Measurements from ENCODE around the gene CDH16.
"Not testable (repeated sequence)": the region's sequence is repeated elsewhere in the genome, so short reads cannot be mapped to it uniquely, and the experiment has no call there.

CDH16 gene

GRCh38 chr16:66918803-66919568 lies at the start of gene CDH16:
Gene CDH16 (minus strand): TSS chr16:66918885. CDS start chr16:66918065, 820 bp downstream.
- peak in 1 of 2 experiments; percentile 38 for DNase-seq

GRCh38 chr16:66964049-66964448 lies 45.4 kb upstream of the CDH16 start:
- DNase-seq: no peak

- DNase-seq: no peak
Observed at GRCh38 chr16:66961914-66962313, 43.2 kb upstream of the CDH16 start.

GRCh38 chr16:66961065-66961744 lies 42.5 kb upstream of the CDH16 start, which contains the start of gene CES3:
Gene CES3 (plus strand): TSS chr16:66961266. CDS start chr16:66961308, 42 bp downstream.
- DNase-seq: peak; percentile 81 to 85

GRCh38 chr16:66960270-66960669 lies 41.6 kb upstream of the CDH16 start:
- DNase-seq: no peak

GRCh38 chr16:66959704-66960161 lies 41.0 kb upstream of the CDH16 start:
- DNase-seq: no peak

- DNase-seq: no peak
Observed at GRCh38 chr16:66958857-66959703, 40.4 kb upstream of the CDH16 start.

GRCh38 chr16:66956154-66956457 lies 37.4 kb upstream of the CDH16 start:
- not testable (repeated sequence) for DNase-seq

GRCh38 chr16:66955363-66956153 lies 36.9 kb upstream of the CDH16 start:
- DNase-seq: not testable (repeated sequence)

GRCh38 chr16:66954097-66954659 lies 35.5 kb upstream of the CDH16 start:
- DNase-seq: peak; percentile 37 to 72

- no peak for DNase-seq
Observed at GRCh38 chr16:66953462-66954096, 34.9 kb upstream of the CDH16 start.

- DNase-seq: no peak
Observed at GRCh38 chr16:66952430-66953110, 33.9 kb upstream of the CDH16 start.

- no peak for DNase-seq
Observed at GRCh38 chr16:66950971-66951790, 32.5 kb upstream of the CDH16 start.

- DNase-seq: no peak
Observed at GRCh38 chr16:66950437-66950836, 31.8 kb upstream of the CDH16 start.

GRCh38 chr16:66949472-66949871 lies 30.8 kb upstream of the CDH16 start:
- DNase-seq: no peak

GRCh38 chr16:66948837-66949225 lies 30.1 kb upstream of the CDH16 start:
- no peak for DNase-seq

GRCh38 chr16:66948134-66948836 lies 29.6 kb upstream of the CDH16 start:
- DNase-seq: peak in 1 of 2 experiments; percentile 44

- peak; percentile 70 to 75 for DNase-seq
Observed at GRCh38 chr16:66947302-66948065, 28.8 kb upstream of the CDH16 start.

- no peak for DNase-seq
Observed at GRCh38 chr16:66946974-66947301, 28.3 kb upstream of the CDH16 start.

Measured in NCI-H526 (cell line).